SJCRH30 (cell line): ENCODE data around the gene TCP11L2. TPM values are rescaled to one million over a fixed set of nuclear protein-coding genes. Genes with fewer than 3 reads are reported as not detected.
A peak's percentile ranks its signal among the peaks of the same experiment; 100 is the strongest.
"Not testable (repeated sequence)": the region's sequence is repeated elsewhere in the genome, so short reads cannot be mapped to it uniquely, and the experiment has no call there.

Experiments
- DNase-seq, 2 experiments: peaks; one replicate each; pipeline ENCODE4 v3.0.0-alpha.2; 2015 to 2020
- H3K27ac ChIP-seq: fragments of 250-450 bp; sonication (Bioruptor Pico); 2 replicates; pipeline ENCODE4 v1.5.1; 2020; ENCODE audit warnings: mild to moderate bottlenecking, moderate library complexity
- H3K27me3 ChIP-seq: fragments of 250-450 bp; sonication (Bioruptor Pico); 2 replicates; pipeline ENCODE4 v1.5.1; 2020; ENCODE audit warnings: mild to moderate bottlenecking, moderate library complexity
- H3K36me3 ChIP-seq: fragments of 250-450 bp; sonication (Bioruptor Pico); 2 replicates; pipeline ENCODE4 v1.5.1; 2020; ENCODE audit warnings: mild to moderate bottlenecking, moderate library complexity
- H3K4me1 ChIP-seq: fragments of 250-450 bp; sonication (Bioruptor Pico); 2 replicates; pipeline ENCODE4 v1.5.1; 2020; ENCODE audit warnings: mild to moderate bottlenecking, moderate library complexity
- H3K4me3 ChIP-seq: fragments of 250-450 bp; sonication (Bioruptor Pico); 2 replicates; pipeline ENCODE4 v1.5.1; 2020; ENCODE audit warnings: mild to moderate bottlenecking, moderate library complexity
- H3K9me3 ChIP-seq: fragments of 250-450 bp; sonication (Bioruptor Pico); replicated peaks from 2 replicates; pipeline ENCODE4 v1.5.1; 2020; ENCODE audit warnings: mild to moderate bottlenecking, moderate library complexity
- total RNA-seq: library from RNA; depleted of rRNA; stranded (reverse); fragments of >200 nt; shearing (Covaris generic); gene quantifications from 2 replicates; pipeline ENCODE4 v1.2.3, GENCODE V29; 2014

TCP11L2 gene
- total RNA-seq, 1 experiment from 2014 or later: 0.30 TPM

DNA sequence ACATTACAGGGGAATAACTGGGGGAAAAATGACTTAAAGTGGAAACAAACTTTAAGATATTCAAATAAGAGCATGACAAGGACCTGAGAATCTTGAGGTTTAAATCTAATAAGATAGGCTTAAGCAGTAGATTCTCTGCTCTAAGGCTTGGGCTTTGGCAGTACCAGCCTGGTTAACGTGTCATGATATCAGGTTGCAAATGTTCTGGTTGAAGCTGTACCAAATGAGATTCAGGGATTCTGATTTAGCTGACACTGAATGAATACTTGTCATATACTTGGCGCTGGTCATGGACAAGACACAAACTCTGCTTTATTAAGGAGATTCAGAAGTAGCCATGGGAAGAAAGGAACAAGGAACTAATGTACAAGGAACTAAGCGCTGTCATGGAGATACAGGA lies 6.1 kb downstream of the TCP11L2 start:
- H3K9me3 ChIP-seq: no peaks in the 10 kb centered on the region
- H3K27me3 ChIP-seq: no peaks in the 10 kb centered on the region
- no peak overlapping the region for H3K27ac ChIP-seq
- no peak for DNase-seq
- peaks cover 4% of the 10 kb centered on the region; the same call in 1 of the 2 replicates for H3K4me1 ChIP-seq
- no peak overlapping the region for H3K4me3 ChIP-seq
- no peaks in the 10 kb centered on the region for H3K36me3 ChIP-seq

DNA sequence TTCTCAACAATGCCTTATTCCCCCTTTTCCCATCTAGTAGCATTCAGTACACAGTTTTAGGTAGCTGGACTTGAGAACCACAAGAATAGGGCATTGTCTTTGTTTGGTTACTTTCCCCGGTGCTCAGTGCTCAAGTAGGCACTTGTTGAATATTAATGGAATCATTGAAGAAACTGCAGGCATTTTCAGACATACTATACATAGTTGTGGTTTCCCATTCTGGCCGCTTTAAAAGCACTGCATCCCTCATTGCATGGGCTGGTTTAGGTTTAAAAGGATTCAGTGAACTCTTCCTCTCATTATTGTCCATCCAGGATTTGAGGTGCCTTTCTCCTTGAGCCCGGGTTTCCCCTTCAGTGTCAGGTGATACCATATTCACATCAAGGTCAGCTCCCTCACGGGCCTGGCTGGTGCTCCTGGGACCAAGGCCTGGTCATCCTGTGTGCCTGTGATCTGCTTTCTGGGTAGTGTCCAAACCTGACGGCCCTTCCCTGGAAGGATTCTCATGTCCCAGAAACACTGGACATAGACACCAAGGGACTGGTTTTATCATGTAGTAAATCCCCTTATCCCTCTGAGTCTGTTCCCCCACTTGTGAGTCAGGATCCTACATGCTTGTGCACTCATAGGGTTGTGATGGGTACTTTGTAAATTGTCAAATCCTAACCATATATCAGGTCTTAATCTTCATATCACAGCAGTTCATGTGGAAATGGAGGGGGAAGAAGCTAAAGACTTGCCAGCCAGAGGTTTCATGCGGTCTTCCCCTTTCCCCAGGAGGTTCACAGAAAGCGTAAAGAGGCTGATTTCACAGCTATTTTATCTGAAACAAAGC lies 7.4 kb downstream of the TCP11L2 start:
- Histone ChIP-seq H3K36me3 (no peaks in the 10 kb centered on the region), H3K9me3 (no peaks in the 10 kb centered on the region), H3K27me3 (no peaks in the 10 kb centered on the region), H3K4me1 (peaks cover 4% of the 10 kb centered on the region; the same call in 1 of the 2 replicates), H3K27ac (no peak overlapping the region), H3K4me3 (no peak overlapping the region)
- DNase-seq: peak in 1 of 2 experiments; percentile 21

DNA sequence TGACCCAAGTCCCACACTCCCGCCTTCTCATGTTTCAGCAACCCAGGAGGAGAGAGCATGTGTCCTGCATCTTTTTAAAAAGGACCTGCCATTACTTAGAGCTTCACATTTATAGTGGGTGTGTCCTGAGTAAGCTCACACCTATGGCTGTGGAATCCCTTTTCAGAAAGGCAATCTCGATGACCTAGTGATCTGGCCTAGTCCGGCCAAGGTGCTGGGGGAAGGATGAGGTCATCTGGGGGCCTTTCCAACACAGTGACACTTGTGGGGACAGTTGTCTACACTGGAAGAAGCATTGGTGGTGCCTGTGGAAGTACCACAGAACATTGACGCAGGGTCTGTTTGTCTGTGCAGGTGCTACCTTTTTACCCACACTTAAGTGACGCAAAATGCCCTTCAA lies 8.2 kb downstream of the TCP11L2 start:
- H3K4me1 ChIP-seq: peaks cover 4% of the 10 kb centered on the region; the same call in 1 of the 2 replicates
- no peak overlapping the region for H3K27ac ChIP-seq
- no peaks in the 10 kb centered on the region for H3K27me3 ChIP-seq
- no peak overlapping the region for H3K4me3 ChIP-seq
- no peaks in the 10 kb centered on the region for H3K36me3 ChIP-seq
- H3K9me3 ChIP-seq: no peaks in the 10 kb centered on the region
- no peak for DNase-seq

DNA sequence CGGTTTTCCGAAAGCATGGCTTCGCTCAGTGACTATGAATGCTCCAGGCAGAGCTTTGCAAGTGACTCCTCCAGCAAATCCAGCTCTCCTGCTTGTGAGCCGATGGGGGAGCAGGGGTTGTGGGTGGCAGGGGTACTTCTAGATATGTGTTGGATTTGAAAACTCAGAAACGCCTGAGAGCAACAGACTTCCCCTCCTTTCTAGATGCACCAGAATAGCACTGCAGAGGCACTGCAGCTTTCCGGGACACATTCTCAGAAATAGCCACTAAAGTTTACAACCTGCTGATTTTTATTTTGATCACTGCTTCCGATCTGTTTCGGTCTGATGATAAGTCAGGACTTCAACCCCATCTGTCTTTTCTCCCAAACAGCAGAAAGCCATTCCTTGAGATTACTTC lies 8.6 kb downstream of the TCP11L2 start:
- no peak for DNase-seq
- peaks cover 4% of the 10 kb centered on the region; the same call in 1 of the 2 replicates for H3K4me1 ChIP-seq
- H3K27ac ChIP-seq: no peak overlapping the region
- H3K4me3 ChIP-seq: no peak overlapping the region
- H3K9me3 ChIP-seq: no peaks in the 10 kb centered on the region
- no peaks in the 10 kb centered on the region for H3K36me3 ChIP-seq
- no peaks in the 10 kb centered on the region for H3K27me3 ChIP-seq

DNA sequence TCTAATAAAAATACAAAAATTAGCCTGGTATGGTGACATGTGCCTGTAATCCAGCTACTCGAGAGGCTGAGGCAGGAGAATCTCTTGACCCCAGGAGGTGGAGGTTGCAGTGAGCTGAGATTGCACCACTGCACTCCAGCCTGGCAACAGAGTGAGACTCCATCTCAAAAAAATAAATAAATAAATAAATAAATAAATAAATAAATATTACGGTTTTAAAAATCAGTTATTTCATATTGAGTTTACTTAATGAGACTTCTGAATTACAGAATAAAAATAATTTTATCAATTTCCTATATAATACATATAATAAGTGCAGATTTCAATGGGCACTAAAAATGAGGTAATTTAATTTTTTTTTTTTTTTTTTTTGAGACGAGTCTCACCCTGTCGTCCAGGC lies 10.9 kb downstream of the TCP11L2 start:
- not testable (repeated sequence) for H3K4me3 ChIP-seq

DNA sequence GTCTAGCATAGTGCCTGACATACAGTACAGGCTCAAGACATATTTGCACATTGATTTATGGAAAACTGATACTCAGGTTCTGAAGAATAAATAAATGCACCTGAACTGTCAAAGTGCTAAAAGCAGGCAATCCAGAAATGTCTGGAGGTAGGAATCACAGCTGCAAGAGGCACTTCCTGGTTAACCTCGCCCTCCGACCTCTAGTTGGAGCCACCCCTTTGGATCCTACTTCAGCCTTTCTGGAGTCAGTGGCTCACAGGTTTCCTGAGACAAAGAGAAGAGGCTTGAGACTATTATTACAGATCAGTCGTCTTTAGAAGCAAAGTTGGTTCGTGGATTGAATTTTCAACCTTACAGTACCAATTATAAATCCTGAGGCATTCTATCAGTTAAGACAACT lies 13.0 kb downstream of the TCP11L2 start:
- Histone ChIP-seq H3K27ac (no peak overlapping the region), H3K27me3 (no peaks in the 10 kb centered on the region), H3K4me3 (no peak overlapping the region), H3K9me3 (no peaks in the 10 kb centered on the region), H3K36me3 (no peaks in the 10 kb centered on the region), H3K4me1 (no peaks in the 10 kb centered on the region)
- no peak for DNase-seq

More for the DNA sequence above, 10.9 kb downstream of the TCP11L2 start:
- not testable (repeated sequence) for H3K9me3 ChIP-seq, H3K4me1 ChIP-seq, H3K27ac ChIP-seq, H3K27me3 ChIP-seq, DNase-seq, H3K36me3 ChIP-seq

DNA sequence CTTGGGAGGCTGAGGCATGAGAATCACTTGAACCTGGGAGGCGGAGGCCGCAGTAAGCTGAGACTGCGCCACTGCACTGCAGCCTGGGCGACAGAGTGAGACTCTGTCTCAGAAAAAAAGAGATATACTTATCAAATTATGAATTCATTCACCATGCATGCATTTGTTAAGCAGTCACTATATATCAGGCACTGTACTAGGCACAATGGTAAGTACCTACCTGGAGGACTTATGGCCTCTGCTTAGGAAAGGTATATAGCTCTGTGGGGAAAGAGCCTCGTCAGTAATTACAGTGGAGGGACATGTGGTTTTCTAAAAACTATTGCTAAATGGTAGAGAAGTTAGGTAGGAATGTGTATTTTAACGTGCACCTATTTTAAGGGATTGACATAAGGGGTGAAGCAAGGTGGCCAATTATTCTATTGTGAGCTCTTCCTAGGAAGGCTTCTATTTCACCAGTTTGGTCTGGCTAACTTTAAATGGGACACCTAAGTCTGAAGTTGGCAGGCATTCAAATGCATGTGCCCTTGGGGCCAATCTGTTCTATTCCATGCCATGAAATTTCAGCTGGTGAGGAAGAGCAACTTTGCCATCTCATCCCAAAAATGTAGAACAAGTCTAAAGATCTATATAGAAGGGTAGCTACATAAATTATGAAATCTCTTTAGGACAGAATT lies 15.0 kb downstream of the TCP11L2 start:
- Histone ChIP-seq H3K4me3 (no peak overlapping the region), H3K27me3 (no peaks in the 10 kb centered on the region), H3K4me1 (no peaks in the 10 kb centered on the region), H3K36me3 (no peaks in the 10 kb centered on the region), H3K27ac (no peak overlapping the region), H3K9me3 (no peaks in the 10 kb centered on the region)
- no peak for DNase-seq

DNA sequence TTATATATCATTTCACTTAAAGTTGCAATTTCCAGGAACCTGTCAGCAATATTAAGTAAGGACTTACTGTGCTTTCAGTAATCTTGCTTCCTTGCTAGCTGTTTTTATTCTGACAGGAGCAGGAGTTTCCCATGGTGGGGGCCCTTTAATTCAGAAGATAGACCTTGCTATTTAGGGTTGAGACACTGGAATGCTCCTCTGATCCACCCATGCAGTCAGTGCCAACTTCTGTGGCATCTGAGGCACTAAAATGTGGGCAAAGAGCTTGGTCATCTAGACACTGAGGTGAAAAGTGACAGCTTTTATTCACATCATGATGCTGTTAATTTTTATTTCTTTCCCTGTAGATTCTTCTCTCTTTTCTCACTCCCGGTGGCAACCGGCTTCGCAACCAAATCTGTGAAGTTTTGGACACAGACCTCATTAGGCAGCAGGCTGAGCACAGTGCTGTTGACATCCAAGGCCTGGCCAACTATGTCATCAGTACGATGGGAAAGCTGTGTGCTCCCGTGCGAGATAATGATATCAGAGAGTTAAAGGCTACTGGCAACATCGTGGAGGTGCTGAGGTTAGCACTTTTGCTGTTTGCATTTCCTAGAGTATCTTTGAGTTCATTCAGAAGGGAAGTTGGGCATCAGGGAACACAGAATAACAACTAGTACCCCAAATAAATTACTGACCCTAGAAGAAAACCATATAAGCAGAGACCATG lies 18.8 kb downstream of the TCP11L2 start:
- no peak for DNase-seq
- Histone ChIP-seq H3K27ac (no peak overlapping the region), H3K4me3 (no peak overlapping the region), H3K27me3 (no peaks in the 10 kb centered on the region), H3K36me3 (no peaks in the 10 kb centered on the region), H3K4me1 (no peaks in the 10 kb centered on the region), H3K9me3 (no peaks in the 10 kb centered on the region)

DNA sequence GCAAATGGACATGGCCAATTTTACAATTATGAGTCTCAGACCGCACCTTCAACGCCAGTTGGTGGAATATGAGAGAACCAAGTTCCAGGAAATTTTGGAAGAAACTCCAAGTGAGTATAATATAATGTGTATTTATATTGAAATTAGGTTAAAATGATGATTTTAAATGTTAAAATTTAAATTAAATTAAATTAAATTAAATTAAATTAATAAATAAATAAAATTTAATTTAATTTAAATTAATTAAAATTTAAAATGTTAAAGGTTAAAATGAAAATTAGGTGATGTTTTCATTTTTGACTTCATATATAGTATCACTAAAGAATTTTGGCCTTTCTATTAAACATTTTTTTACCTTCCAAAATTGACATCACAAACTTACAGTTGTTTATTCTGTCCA lies 21.0 kb downstream of the TCP11L2 start:
- H3K27me3 ChIP-seq: no peaks in the 10 kb centered on the region
- no peaks in the 10 kb centered on the region for H3K9me3 ChIP-seq
- H3K27ac ChIP-seq: no peak overlapping the region
- DNase-seq: no peak
- no peak overlapping the region for H3K4me3 ChIP-seq
- H3K36me3 ChIP-seq: no peaks in the 10 kb centered on the region
- no peaks in the 10 kb centered on the region for H3K4me1 ChIP-seq

DNA sequence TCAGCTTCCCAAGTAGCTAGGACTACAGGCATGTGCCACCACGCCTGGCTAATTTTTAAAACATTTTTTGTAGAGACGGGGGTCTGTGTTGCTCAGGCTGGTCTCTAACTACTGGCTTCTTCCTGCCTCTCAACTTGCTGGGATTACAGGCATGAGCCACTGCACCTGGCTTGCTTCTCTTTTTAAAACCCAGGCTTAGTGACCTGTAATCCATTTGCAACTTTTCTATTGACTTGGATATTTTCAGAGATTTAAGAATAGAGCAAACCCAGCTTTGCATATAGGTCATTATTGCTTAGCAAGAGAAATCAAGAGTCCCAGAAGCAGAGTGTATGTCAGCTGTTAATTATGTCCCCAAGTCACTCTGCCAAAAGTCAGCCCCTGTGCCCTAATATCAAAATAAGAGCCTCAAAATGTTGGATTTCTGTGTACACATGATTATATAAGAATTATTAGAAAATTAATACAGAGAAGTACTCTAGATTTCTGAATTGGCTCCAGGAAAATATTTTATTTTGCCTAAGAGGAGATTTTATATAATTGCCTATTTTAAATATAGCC lies 24.9 kb downstream of the TCP11L2 start:
- no peaks in the 10 kb centered on the region for H3K4me1 ChIP-seq
- no peak overlapping the region for H3K4me3 ChIP-seq
- H3K36me3 ChIP-seq: no peaks in the 10 kb centered on the region
- no peaks in the 10 kb centered on the region for H3K9me3 ChIP-seq
- no peaks in the 10 kb centered on the region for H3K27me3 ChIP-seq
- DNase-seq: no peak
- H3K27ac ChIP-seq: no peak overlapping the region

DNA sequence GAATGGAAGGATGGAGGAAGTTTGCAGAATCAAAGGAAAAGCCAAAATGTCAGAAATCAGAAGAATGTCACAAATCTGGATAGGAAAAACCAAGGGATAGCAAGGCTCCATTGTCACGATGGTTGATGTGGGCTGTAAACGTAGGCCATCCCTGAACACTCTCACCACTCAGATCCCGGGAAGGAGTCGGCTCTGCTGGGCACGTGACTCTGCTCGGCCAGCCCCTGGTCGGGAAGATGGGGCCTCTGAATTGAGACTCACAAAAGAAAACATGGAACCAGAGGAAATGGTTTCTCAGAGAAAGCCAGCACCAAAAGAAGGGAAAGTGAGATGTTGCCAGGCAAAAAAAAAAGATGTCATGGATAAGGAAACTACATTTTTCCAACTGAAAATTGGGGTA lies 26.2 kb downstream of the TCP11L2 start:
- H3K9me3 ChIP-seq: no peaks in the 10 kb centered on the region
- no peaks in the 10 kb centered on the region for H3K36me3 ChIP-seq
- peak in 1 of 2 experiments; percentile 4 for DNase-seq
- H3K27ac ChIP-seq: no peak overlapping the region
- H3K4me3 ChIP-seq: no peak overlapping the region
- H3K4me1 ChIP-seq: no peaks in the 10 kb centered on the region
- H3K27me3 ChIP-seq: no peaks in the 10 kb centered on the region

DNA sequence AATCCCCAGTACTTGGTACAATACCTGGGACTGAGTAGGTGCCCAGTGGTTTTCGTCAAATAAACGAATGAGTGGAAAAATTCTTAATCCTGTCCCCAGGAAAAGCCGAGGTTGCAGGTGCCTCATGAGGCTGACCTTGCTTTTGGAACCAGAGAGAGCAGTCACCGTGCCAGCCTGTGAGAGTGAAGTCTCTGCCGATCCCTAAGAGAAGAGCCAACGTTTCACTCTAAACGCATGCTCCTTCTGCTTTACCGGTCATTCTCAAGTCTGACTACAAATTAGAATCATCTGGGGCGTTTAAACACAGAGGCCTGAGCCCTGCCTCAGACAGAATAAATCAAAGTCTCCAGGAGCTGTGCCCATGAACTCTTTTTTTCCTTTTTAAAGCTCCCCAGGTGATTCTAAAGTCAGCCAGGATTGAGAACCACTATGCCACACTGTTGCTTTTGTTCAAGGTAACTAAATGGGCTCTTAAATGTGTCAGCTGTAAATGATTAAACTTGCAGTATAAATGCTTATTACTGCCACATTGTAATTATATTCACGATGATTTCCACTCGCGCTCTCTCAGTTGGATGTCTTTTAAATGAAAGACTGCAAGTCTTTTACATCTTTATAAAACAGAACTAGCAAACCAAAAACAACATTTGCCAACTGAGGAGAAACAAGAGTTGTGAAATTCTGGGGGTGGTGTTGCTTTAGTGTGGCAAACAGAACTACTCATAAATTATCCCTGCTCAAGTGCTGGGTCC lies 26.9 kb downstream of the TCP11L2 start:
- Histone ChIP-seq H3K4me1 (no peaks in the 10 kb centered on the region), H3K4me3 (no peak overlapping the region), H3K27me3 (no peaks in the 10 kb centered on the region), H3K27ac (no peak overlapping the region), H3K36me3 (no peaks in the 10 kb centered on the region), H3K9me3 (no peaks in the 10 kb centered on the region)
- DNase-seq: no peak

DNA sequence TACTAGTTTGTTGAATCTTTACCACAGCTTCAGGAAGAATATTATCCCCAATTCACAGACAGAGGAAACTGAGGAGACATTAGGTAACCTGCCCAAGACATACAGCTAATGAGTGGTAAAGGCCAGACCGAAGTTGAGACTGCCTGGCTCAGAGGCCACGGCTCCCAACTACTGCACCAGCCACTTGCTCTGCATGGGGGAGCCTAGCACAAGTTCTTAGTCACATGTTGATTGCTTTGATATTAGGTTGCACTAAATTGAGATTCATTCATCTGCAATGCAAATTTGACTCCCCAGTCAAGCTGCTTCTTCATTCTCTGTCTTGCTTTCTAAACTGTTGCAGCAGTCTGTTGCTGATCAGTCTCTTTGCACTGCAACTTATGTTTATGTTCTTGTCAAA lies 29.1 kb downstream of the TCP11L2 start:
- Histone ChIP-seq H3K27me3 (no peaks in the 10 kb centered on the region), H3K4me3 (no peak overlapping the region), H3K4me1 (no peaks in the 10 kb centered on the region), H3K36me3 (no peaks in the 10 kb centered on the region), H3K27ac (no peak overlapping the region), H3K9me3 (no peaks in the 10 kb centered on the region)
- no peak for DNase-seq

DNA sequence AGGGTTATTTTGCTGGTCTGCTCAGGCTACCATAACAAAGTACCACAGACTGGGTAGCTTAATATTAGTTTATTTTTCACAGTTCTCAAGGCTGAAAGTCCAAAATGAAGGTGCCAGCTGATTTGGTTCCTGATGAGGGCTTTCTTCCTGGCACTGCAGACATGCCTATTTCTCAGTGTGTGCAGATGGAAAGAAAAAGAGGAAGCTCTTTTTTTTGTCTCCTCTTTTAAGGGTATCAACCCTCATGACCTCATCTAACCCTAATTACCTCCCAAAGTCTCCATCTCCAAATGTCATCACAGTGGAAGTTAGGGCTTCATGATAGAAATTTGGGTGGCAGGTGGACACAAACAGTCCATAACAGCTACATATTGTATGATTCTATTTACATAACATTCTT lies 30.0 kb downstream of the TCP11L2 start:
- no peak for DNase-seq

More for the DNA sequence above, 30.0 kb downstream of the TCP11L2 start:
- H3K27me3 ChIP-seq: no peaks in the 10 kb centered on the region
- no peaks in the 10 kb centered on the region for H3K36me3 ChIP-seq
- no peaks in the 10 kb centered on the region for H3K4me1 ChIP-seq
- H3K27ac ChIP-seq: no peak overlapping the region
- no peak overlapping the region for H3K4me3 ChIP-seq
- no peaks in the 10 kb centered on the region for H3K9me3 ChIP-seq
